NB4 (cell line): ENCODE measurements around the gene BICRAL.

Experiments
- CTCF ChIP-seq: IDR thresholded peaks from one replicate; pipeline ENCODE4 v1.5.1; 2012; ENCODE audit warnings: low read depth, low read length
- MAX ChIP-seq: IDR thresholded peaks from 2 replicates; pipeline ENCODE4 v1.6.1; 2011; ENCODE audit warnings: low read depth, low read length
- POLR2A ChIP-seq: IDR thresholded peaks from 2 replicates; pipeline ENCODE4 v1.6.1; 2011; ENCODE audit warnings: mild to moderate bottlenecking; ENCODE audit not compliant: insufficient read length; ENCODE audit errors: extremely low read depth

GRCh38 chr6:42914546-42914945 is 132.7 kb downstream of the BICRAL start:
- TF ChIP-seq CTCF (no peak), POLR2A (no peak), MAX (no peak)
